NOMO-1 (cell line): ENCODE measurements around the gene L3MBTL4.

Experiments
- DNase-seq, 2 experiments: peaks; one replicate each; lab custom pipeline; 2025; ENCODE audit not compliant: unreplicated experiment in 2 of 2; lab: John Stamatoyannopoulos, UW

The L3MBTL4 gene

DNA sequence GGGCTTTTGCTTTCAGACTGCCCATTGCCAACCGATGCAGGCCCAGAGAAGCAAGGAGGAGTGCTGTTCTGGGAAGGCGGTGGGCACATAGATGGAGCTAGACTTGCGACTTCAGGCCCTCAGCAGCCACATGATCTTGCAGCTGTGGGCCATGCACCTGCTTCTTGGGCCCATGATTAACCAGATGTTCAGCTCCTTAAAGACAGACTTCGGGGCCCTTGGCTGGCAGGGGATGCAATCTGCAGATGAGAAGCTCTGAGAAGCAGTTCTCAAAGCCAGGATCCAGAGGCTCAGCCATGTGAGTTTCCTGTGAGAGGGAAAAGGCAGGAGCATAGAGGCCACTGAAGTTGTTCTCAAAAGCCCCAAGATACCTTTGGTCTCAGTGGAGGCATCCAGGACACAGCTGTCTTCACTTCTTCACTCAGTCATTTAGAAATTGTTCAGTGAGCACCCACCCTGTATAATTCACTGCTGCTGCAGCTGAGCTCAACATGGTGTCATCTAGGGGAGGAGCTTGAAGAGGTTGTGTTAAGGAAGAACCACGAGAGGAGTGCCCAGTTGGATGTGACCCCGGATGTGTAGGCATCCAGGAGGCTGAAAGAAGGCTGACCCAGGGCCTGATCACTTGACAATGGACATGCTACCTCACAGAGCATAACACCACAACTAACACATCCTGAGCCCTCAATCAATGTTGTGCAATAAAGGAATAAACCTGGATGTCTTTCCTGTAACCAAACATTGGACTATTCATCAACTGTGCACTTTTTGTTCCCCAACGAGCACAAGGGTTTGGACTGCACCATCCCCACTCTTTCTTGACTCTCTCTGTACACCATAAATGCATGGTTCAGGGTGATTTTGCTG lies 474.7 kb downstream of the L3MBTL4 start:
- DNase-seq, result no peak

DNA sequence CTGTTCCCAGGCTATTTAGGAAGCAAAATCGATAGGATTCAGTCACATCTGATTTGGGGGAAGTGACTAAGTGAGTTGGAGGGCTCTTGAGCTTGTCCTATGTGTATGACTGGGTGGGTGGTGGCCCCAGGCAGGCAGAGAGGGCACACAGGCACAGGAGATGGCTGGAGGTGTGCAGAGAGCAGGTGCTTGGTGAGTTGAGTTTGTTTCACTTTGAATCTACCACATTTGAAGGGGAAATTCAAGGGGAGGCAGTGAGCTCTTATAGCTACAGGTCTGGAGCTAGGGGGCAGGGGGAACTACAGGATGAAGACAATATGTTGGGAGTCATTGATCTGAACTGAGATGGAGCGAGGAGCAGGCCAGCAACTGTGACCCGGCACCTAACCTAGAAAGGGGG lies 476.9 kb downstream of the L3MBTL4 start:
- DNase-seq, result no peak

DNA sequence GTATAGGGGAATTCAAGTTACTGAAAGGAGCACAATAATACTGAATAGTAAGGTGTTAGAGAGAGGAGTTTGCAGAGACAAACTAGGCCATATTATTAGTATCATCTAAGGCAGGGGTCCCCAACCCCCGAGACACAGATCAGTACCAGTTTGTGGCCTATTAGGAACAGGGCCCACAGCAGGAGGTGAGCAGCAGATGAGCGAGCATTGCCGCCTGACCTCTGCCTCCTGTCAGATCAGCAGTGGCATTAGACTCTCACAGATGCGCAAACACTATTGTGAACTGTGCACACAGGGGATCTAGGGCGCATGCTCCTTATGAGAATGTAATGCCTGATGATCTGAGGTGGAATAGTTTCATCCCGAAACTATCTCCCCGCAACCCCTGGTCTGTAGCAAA lies 477.6 kb downstream of the L3MBTL4 start:
- DNase-seq, result no peak

DNA sequence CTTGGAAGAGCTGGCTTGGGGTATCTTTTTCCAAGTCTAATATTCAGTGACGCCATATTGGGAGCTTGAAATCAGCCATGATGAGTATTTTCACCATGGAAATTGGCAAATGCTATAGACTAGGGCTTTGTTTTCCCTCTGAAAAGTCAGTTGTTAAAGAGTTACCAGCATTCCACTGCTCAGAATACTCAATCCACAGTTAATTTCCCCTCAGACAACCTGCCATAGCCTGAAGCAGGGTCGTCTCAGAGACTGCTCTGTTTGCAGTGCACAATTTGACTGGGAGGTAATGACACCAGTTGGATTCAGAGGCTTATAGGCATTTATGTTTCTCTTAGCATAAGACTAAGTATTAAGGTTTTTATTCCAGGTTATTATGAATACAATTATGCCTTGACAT lies 483.9 kb downstream of the L3MBTL4 start:
- DNase-seq, result no peak

DNA sequence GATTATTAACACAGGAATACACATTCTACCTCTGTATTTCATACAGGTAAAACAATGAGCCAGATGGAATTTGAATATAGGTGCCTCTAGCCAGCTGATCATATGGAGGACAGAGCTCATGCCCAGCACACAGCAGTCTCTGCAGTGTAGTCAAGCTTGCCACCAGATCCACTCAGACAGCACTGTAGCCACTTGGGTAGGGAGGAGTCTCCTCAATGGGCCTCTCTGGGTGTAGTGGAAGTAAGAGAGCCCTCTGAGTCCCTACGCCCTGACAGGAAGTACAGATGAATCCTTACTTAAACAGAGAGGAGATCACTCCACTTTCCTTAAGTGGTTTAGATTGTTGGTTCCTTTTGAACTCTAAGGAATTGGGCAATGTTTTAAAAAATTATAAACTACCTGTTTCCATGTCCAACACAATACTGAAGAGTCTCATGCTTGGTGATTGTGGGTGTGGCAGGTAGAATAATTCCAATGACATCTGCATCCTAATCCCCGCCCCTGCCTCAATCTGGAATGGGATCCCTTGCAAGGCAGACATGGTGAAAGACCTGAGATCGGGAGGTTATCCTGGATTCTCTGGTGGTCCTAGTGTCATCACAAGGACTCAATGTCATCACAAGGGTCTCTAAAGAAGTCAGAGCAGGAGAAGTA lies 496.4 kb downstream of the L3MBTL4 start:
- DNase-seq, result no peak

DNA sequence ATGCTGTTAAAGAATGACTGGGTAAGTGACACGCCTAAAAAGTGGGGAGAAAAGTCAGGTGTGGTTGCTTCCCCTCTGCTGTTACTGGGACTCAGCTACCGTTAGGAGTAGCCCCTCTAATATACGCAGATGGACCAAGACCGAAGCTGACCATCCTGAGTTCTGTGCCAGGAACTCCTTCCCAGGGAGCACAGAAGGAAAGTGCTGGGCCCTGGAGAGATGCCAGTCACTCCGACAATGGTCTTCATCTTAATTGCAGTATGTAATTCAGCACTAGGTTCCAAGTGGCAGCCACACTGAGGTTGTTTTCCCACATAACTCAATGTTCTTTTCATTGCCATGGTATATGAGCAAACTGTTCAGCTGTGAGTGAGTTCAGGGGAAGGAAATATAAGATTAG lies 499.8 kb downstream of the L3MBTL4 start:
- DNase-seq, result no peak

DNA sequence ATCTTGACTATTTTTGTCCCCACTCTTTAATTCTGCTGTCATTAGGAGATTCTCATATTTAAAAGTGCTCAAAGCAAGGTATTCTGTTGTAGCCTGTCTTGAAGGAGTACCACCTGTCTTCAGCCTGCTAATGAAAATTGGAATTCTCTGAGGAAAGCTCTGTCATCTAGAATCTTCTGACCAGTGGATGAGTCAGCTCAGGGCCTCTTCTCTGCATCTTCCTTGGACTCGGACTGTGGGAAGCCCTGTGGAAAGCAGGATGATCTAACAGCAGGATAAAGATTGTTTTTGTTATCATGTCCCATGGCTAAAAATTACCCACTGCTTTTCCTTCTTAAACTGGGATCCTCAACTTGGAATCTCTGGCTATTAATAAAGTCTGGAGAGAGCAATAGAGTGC lies 500.7 kb downstream of the L3MBTL4 start:
- no peak for DNase-seq

DNA sequence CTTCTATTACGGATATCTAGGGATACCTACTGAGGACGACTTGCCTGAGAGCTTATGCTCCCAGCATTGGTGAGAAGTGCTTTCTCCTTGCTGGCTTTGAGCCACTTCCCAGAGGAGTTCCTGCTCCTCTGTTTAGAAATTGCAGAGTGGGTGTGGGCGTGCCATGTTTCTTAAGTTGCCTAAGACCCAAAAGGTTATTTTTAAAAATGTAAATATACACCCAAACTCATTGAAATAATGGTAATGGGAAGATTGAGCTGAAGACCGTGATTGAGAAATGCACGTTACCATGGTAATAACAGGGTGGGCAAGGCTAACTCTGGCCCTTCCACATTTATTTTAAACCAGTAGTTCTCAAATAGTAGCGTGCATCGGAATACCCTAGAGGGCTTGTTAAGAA lies 502.1 kb downstream of the L3MBTL4 start:
- DNase-seq, result no peak

DNA sequence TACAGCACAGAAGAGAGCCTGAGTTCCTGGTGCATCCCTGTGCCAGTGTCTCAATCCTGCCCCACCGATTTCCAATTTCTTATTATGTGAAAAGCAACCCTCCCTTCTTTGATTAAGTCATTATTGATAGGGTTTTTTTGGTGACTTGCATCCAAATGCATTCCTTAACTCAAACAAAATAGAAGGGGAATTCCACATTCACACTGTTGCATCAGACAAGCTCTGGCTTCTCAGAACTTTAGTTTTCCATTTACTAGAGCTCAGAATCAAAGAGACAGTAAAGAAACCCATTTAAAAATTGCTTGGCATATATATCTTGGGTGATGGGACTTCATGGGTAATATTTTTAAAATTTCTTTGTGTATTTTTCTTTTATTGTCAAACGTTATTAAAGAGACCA lies 505.6 kb downstream of the L3MBTL4 start:
- DNase-seq, result no peak
